MM.1S (cell line): ENCODE data around the gene C9orf152.

Source experiments
- EZH2 ChIP-seq: fragments of 300-600 bp; sonication (generic); optimal IDR thresholded peaks from 2 replicates; pipeline ENCODE3; 2017; ENCODE audit warnings: low read depth, mild to moderate bottlenecking, antibody characterized with exemption, low read length, mixed read lengths
- TF ChIP-seq, protein P1 (sequence below): fragments of 300-600 bp; sonication (generic); IDR thresholded peaks from 2 replicates; pipeline ENCODE4 v1.5.1; 2016; ENCODE audit warnings: antibody characterized with exemption, low read length, mixed read lengths

DNA sequence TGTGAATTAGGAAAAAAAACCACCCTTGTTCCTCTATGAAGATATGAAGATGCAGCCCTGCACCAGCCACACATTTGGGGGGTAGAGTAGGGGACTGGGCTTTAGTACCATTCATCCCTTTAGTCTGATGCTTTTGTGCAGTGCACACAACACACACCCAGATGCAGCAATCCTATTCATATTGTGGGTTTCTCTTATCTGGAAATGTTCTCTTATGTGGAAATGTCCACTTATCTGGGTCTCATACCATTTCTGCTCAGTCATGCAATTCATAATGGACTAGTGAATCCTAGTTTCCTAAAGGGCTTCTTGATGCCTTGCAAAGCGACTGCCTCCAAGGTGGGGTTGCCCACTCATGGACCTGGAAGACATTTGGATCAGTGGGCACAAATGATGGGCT, 47.8 kb downstream of the C9orf152 start:
- TF ChIP-seq, protein P1, sequence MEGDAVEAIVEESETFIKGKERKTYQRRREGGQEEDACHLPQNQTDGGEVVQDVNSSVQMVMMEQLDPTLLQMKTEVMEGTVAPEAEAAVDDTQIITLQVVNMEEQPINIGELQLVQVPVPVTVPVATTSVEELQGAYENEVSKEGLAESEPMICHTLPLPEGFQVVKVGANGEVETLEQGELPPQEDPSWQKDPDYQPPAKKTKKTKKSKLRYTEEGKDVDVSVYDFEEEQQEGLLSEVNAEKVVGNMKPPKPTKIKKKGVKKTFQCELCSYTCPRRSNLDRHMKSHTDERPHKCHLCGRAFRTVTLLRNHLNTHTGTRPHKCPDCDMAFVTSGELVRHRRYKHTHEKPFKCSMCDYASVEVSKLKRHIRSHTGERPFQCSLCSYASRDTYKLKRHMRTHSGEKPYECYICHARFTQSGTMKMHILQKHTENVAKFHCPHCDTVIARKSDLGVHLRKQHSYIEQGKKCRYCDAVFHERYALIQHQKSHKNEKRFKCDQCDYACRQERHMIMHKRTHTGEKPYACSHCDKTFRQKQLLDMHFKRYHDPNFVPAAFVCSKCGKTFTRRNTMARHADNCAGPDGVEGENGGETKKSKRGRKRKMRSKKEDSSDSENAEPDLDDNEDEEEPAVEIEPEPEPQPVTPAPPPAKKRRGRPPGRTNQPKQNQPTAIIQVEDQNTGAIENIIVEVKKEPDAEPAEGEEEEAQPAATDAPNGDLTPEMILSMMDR, result no peak
- TF ChIP-seq EZH2, result no peak
